GM12892 (cell line): ENCODE results near the gene HYAL1.

Experiments
- POLR2A ChIP-seq: IDR thresholded peaks from 2 replicates; pipeline ENCODE4 v1.6.1; 2011; ENCODE audit warnings: low read depth, low read length, control low read depth
- POLR2AphosphoS5 ChIP-seq: IDR thresholded peaks from 2 replicates; pipeline ENCODE4 v1.6.1; 2011; ENCODE audit warnings: low read depth, low read length, control low read depth

DNA sequence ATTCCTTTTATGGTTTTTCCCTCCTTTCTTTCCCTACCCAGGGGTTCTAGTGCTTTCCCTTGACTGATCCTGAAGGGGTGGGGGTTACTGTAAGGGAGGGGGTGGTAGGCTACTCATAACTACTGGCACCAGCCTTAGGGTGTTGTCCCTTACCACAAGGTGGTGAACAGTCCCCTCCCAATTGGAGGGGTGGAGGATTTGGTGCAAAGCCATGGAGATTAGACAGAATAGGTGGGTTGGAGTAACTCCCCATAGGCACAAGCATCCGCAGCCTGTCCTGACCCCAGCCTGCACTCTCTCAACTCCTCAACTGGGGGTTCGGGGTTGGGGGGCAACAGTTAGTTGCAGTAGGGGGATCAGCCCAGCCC is 21.7 kb upstream of the HYAL1 start:
- TF ChIP-seq POLR2A (no peak), POLR2AphosphoS5 (no peak)
